T-cell (primary cell): ENCODE results near the gene SRSF4. TPM values are rescaled to one million over a fixed set of nuclear protein-coding genes. Genes with fewer than 3 reads are reported as not detected.
"Not testable (repeated sequence)": the region's sequence is repeated elsewhere in the genome, so short reads cannot be mapped to it uniquely, and the experiment has no call there.

Experiments
- ATAC-seq, 4 experiments: fragments of 200-7000 bp in 3 of 4; fragments of 150-1000 bp in 1 of 4; cut with Tn5 transposase; replicated peaks in 1 of 4; 1 replicate in 3 of 4; 2 replicates in 1 of 4; pipeline ENCODE4 v1.10.0; 2021; ENCODE audit warnings: moderate library complexity in 3 of 4, mild to moderate bottlenecking in 2 of 4, moderate number of reproducible peaks in 1 of 4
- CTCF ChIA-PET, 2 donors: fragments of 300-600 bp; sonication (Branson Sonifier 250); formaldehyde crosslinking; loops; one replicate each; lab custom pipeline; 2022; ENCODE audit warnings: antibody characterized with exemption in 2 of 2; lab: Charles Lee
- POLR2A ChIA-PET, 2 donors: fragments of 300-600 bp; sonication (Branson Sonifier 250); formaldehyde crosslinking; loops; one replicate each; lab custom pipeline; 2022; ENCODE audit warnings: antibody characterized with exemption in 2 of 2; lab: Charles Lee
- DNase-seq, 35 experiments: peaks; one replicate each; pipeline versions ENCODE4 v3.0.0 to v3.0.0-alpha.2; 2013 to 2023
- H3K27ac ChIP-seq: one replicate; pipeline ENCODE4 v1.5.1; 2013; ENCODE audit warnings: low read length
- H3K27me3 ChIP-seq, 2 experiments: replicated peaks in 1 of 2; 1 replicate in 1 of 2; 2 replicates in 1 of 2; pipeline versions ENCODE4 v1.6.1 to v1.7.0; 2013; ENCODE audit warnings: low read length in 1 of 2, mixed read lengths in 1 of 2; ENCODE audit not compliant: control insufficient read depth in 2 of 2, insufficient read depth in 2 of 2; ENCODE audit errors: extremely low read depth in 1 of 2
- H3K36me3 ChIP-seq, 2 donors: 1 replicate in 1 of 2; 2 replicates in 1 of 2; pipeline versions ENCODE4 v1.6.1 to v1.7.0; 2013; ENCODE audit warnings: low read length in 1 of 2; ENCODE audit not compliant: control insufficient read depth in 2 of 2, insufficient read depth in 1 of 2; ENCODE audit errors: extremely low read depth in 1 of 2
- H3K4me1 ChIP-seq, 2 experiments: 1 replicate in 1 of 2; 2 replicates in 1 of 2; pipeline versions ENCODE4 v1.6.1 to v1.7.0; 2013; ENCODE audit warnings: low read length in 2 of 2, mixed read lengths in 1 of 2; ENCODE audit not compliant: insufficient read depth in 2 of 2, control insufficient read depth in 1 of 2; ENCODE audit errors: extremely low read depth in 1 of 2
- H3K4me3 ChIP-seq, 2 donors: 1 replicate in 1 of 2; 2 replicates in 1 of 2; pipeline versions ENCODE4 v1.5.1 to v1.7.0; 2013; ENCODE audit warnings: mild to moderate bottlenecking in 2 of 2, low read length in 1 of 2, moderate library complexity in 1 of 2; ENCODE audit not compliant: control insufficient read depth in 1 of 2; ENCODE audit errors: extremely low read depth in 1 of 2
- H3K9me3 ChIP-seq: 2 replicates; pipeline ENCODE4 v1.7.0; 2013
- H3K27ac Mint-ChIP-seq, 2 donors: one replicate each; pipeline ENCODE4 v1.8.0; 2020 to 2021; ENCODE audit warnings: mild to moderate bottlenecking in 2 of 2, mixed read lengths in 2 of 2
- H3K27me3 Mint-ChIP-seq, 2 donors: one replicate each; pipeline ENCODE4 v1.8.0; 2021 to 2022; ENCODE audit warnings: mixed read lengths in 2 of 2
- H3K36me3 Mint-ChIP-seq: one replicate; pipeline ENCODE4 v1.8.0; 2021; ENCODE audit warnings: mixed read lengths
- H3K4me1 Mint-ChIP-seq, 3 donors: one replicate each; pipeline ENCODE4 v1.8.0; 2020 to 2022; ENCODE audit warnings: mixed read lengths in 3 of 3, mild to moderate bottlenecking in 1 of 3
- H3K4me3 Mint-ChIP-seq, 3 donors: one replicate each; pipeline ENCODE4 v1.8.0; 2020 to 2022; ENCODE audit warnings: mild to moderate bottlenecking in 3 of 3, mixed read lengths in 3 of 3, moderate library complexity in 3 of 3
- H3K9me3 Mint-ChIP-seq, 3 donors: one replicate each; pipeline ENCODE4 v1.8.0; 2020 to 2022; ENCODE audit warnings: mixed read lengths in 3 of 3
- WGBS: methylation state at CpG from one replicate; pipeline ENCODE4 v1.1.5; 2013; ENCODE audit warnings: missing lambda C conversion rate; ENCODE audit not compliant: insufficient coverage; 5-methylcytosine and 5-hydroxymethylcytosine counted together
- total RNA-seq, 35 experiments: library from RNA in 6 of 35; stranded (reverse) in 6 of 35; fragments of 120-200 nt in 1 of 35; gene quantifications; one replicate each; pipeline versions ENCODE4 v1.2.1 to v1.2.4 and lab custom pipeline; 2013 to 2026

Gene SRSF4
- total RNA-seq, 5 donors from 2014 or later (not counting 1 experiment from before 2014, with no cell fraction given), result 76.0 to 90.4 (median 78.9) TPM

GRCh38 chr1:29224356-29224837 lies 42.7 kb upstream of the SRSF4 start:
- POLR2A ChIA-PET, result no interaction called here
- peaks cover under 1% of the 10 kb centered on the region in 3 donors for H3K4me1 Mint-ChIP-seq
- WGBS, result 100% methylated on average over 2 of the region's 5 CpGs
- no peak for DNase-seq
- no peaks in the 10 kb centered on the region for H3K27me3 Mint-ChIP-seq
- H3K27ac Mint-ChIP-seq, result no peak overlapping the region
- CTCF ChIA-PET, result no interaction called here
- no peak overlapping the region for H3K4me3 Mint-ChIP-seq
- Histone ChIP-seq H3K27me3 (no peaks in the 10 kb centered on the region), H3K27ac (no peak overlapping the region), H3K9me3 (no peaks in the 10 kb centered on the region), H3K36me3 (peaks cover 0 to 11% of the 10 kb centered on the region in 2 donors), H3K4me3 (no peak overlapping the region), H3K4me1 (no peaks in the 10 kb centered on the region)
- no peaks in the 10 kb centered on the region for H3K9me3 Mint-ChIP-seq
- no peak for ATAC-seq
- peaks cover 19% of the 10 kb centered on the region for H3K36me3 Mint-ChIP-seq

- no peak overlapping the region for H3K27ac ChIP-seq
- H3K4me3 ChIP-seq, result no peak overlapping the region
- no peaks in the 10 kb centered on the region for H3K27me3 Mint-ChIP-seq
- H3K4me1 Mint-ChIP-seq, result no peaks in the 10 kb centered on the region
- 90% methylated on average over 6 of the region's 6 CpGs for WGBS
- H3K36me3 ChIP-seq, result peaks cover 0 to 11% of the 10 kb centered on the region in 2 donors
- H3K27ac Mint-ChIP-seq, result no peak overlapping the region
- no peaks in the 10 kb centered on the region for H3K27me3 ChIP-seq
- DNase-seq (no peak), ATAC-seq (no peak)
- ChIA-PET CTCF (no interaction called here), POLR2A (no interaction called here)
- H3K36me3 Mint-ChIP-seq, result peaks cover 19% of the 10 kb centered on the region
- no peaks in the 10 kb centered on the region for H3K4me1 ChIP-seq
- no peaks in the 10 kb centered on the region for H3K9me3 Mint-ChIP-seq
- no peaks in the 10 kb centered on the region for H3K9me3 ChIP-seq
- no peak overlapping the region for H3K4me3 Mint-ChIP-seq
Observed at GRCh38 chr1:29223521-29223920, 41.8 kb upstream of the SRSF4 start.

GRCh38 chr1:29222686-29223085 lies 41.0 kb upstream of the SRSF4 start:
- DNase-seq (no peak), ATAC-seq (no peak)
- Mint-ChIP-seq H3K27ac (no peak overlapping the region), H3K36me3 (peaks cover 19% of the 10 kb centered on the region), H3K9me3 (no peaks in the 10 kb centered on the region), H3K4me1 (no peaks in the 10 kb centered on the region), H3K27me3 (no peaks in the 10 kb centered on the region), H3K4me3 (no peak overlapping the region)
- H3K27ac ChIP-seq, result no peak overlapping the region
- H3K4me1 ChIP-seq, result no peaks in the 10 kb centered on the region
- POLR2A ChIA-PET, result interaction anchor here in 1 of 2 donors (0.7 kb wide), 1 partner anchor 26 kb away, joined by 10 read pairs; no protein-coding TSS in a partner anchor
- no peaks in the 10 kb centered on the region for H3K9me3 ChIP-seq
- no peaks in the 10 kb centered on the region for H3K27me3 ChIP-seq
- CTCF ChIA-PET, result no interaction called here
- H3K4me3 ChIP-seq, result no peak overlapping the region
- WGBS, result 90% methylated on average over 1 of the region's 1 CpG
- H3K36me3 ChIP-seq, result peaks cover 0 to 12% of the 10 kb centered on the region in 2 donors

GRCh38 chr1:29222260-29222659 lies 40.6 kb upstream of the SRSF4 start:
- H3K27ac Mint-ChIP-seq, H3K9me3 ChIP-seq, H3K27ac ChIP-seq, H3K4me1 Mint-ChIP-seq, CTCF ChIA-PET, DNase-seq, H3K9me3 Mint-ChIP-seq, ATAC-seq, H3K27me3 Mint-ChIP-seq, H3K27me3 ChIP-seq, H3K4me3 ChIP-seq, H3K4me3 Mint-ChIP-seq, H3K4me1 ChIP-seq: not testable (repeated sequence)
- peaks cover 0 to 14% of the 10 kb centered on the region in 2 donors for H3K36me3 ChIP-seq
- H3K36me3 Mint-ChIP-seq, result peaks cover 19% of the 10 kb centered on the region
- 97% methylated on average over 3 of the region's 6 CpGs for WGBS
- POLR2A ChIA-PET, result interaction anchor here in 1 of 2 donors (0.7 kb wide), 1 partner anchor 26 kb away, joined by 10 read pairs; no protein-coding TSS in a partner anchor

- Mint-ChIP-seq H3K9me3 (no peaks in the 10 kb centered on the region), H3K4me1 (no peaks in the 10 kb centered on the region), H3K27me3 (no peaks in the 10 kb centered on the region), H3K27ac (no peak overlapping the region), H3K4me3 (no peak overlapping the region), H3K36me3 (peaks cover 23% of the 10 kb centered on the region)
- Histone ChIP-seq H3K36me3 (peaks cover 0 to 14% of the 10 kb centered on the region in 2 donors), H3K4me3 (no peak overlapping the region), H3K27me3 (no peaks in the 10 kb centered on the region), H3K9me3 (no peaks in the 10 kb centered on the region), H3K27ac (no peak overlapping the region), H3K4me1 (no peaks in the 10 kb centered on the region)
- WGBS, result 100% methylated on average over 3 of the region's 3 CpGs
- ATAC-seq, result no peak
- no peak for DNase-seq
- ChIA-PET POLR2A (interaction anchor here in 1 of 2 donors (0.5 kb wide), 1 partner anchor 88 kb away, joined by 5 read pairs; no protein-coding TSS in a partner anchor), CTCF (no interaction called here)
Observed at GRCh38 chr1:29221296-29221695, 39.6 kb upstream of the SRSF4 start.

GRCh38 chr1:29218223-29218622 lies 36.5 kb upstream of the SRSF4 start:
- peaks cover 2 to 25% of the 10 kb centered on the region in 2 donors for H3K36me3 ChIP-seq
- POLR2A ChIA-PET, result no interaction called here
- H3K4me3 ChIP-seq, result no peak overlapping the region
- no peak for DNase-seq
- CTCF ChIA-PET, result no interaction called here
- no peaks in the 10 kb centered on the region for H3K4me1 ChIP-seq
- H3K9me3 Mint-ChIP-seq, result no peaks in the 10 kb centered on the region
- no peak for ATAC-seq
- H3K36me3 Mint-ChIP-seq, result peaks cover 34% of the 10 kb centered on the region
- no peak overlapping the region for H3K27ac ChIP-seq
- no peaks in the 10 kb centered on the region for H3K4me1 Mint-ChIP-seq
- no peaks in the 10 kb centered on the region for H3K27me3 ChIP-seq
- H3K9me3 ChIP-seq, result no peaks in the 10 kb centered on the region
- H3K4me3 Mint-ChIP-seq, result no peak overlapping the region
- H3K27ac Mint-ChIP-seq, result no peak overlapping the region
- H3K27me3 Mint-ChIP-seq, result no peaks in the 10 kb centered on the region
- WGBS, result no CpG with 5 or more reads among the region's 2 CpGs
